ENCODE data around the gene PTPN14.

The PTPN14 gene

DNA sequence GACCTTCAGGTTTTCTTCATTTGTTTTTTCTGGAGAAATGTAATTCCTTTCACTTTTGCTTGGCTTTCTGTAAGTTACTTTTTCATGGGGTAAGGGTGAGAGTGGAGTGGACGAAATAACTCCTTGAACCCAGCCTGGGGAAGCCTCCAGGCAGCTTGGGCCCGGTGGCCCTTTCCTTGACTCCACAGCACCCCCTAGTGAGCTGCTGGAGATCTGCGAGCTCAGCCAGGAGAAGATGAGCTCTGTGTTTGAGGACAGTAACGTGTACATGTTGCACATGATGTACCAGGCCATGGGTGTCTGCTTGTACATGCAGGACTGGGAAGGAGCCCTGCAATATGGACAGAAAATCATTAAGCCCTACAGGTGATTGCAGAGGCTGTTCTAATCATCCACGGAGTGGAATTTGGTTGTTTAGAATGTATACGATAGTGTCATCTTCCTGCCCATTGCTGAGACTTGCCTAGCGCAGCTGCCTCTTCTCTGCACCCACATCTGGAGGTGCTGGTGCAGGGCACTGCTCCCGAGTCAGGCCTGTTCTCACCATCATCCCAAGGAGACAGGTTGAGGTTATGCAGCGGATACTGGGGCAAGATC is 219.5 kb downstream of the PTPN14 start:
- TF ChIP-seq GABPA (IDR thresholded peaks at IDR 0.05; ENCODE audit: low read depth): no peak
- TF ChIP-seq, protein P1, sequence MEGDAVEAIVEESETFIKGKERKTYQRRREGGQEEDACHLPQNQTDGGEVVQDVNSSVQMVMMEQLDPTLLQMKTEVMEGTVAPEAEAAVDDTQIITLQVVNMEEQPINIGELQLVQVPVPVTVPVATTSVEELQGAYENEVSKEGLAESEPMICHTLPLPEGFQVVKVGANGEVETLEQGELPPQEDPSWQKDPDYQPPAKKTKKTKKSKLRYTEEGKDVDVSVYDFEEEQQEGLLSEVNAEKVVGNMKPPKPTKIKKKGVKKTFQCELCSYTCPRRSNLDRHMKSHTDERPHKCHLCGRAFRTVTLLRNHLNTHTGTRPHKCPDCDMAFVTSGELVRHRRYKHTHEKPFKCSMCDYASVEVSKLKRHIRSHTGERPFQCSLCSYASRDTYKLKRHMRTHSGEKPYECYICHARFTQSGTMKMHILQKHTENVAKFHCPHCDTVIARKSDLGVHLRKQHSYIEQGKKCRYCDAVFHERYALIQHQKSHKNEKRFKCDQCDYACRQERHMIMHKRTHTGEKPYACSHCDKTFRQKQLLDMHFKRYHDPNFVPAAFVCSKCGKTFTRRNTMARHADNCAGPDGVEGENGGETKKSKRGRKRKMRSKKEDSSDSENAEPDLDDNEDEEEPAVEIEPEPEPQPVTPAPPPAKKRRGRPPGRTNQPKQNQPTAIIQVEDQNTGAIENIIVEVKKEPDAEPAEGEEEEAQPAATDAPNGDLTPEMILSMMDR (IDR thresholded peaks at IDR 0.05; ENCODE audit: insufficient read depth, low read length): peak; percentile 85
- peak; percentile 32 to 60 for DNase-seq (ENCODE audit: low read depth in 1 of 2, low spot score in 1 of 2)
- Histone ChIP-seq H3K27me3 (ENCODE audit: insufficient read depth, poor library complexity, severe bottlenecking) (no peaks in the 10 kb centered on the region), H3K4me3 (replicated peaks; ENCODE audit: insufficient read depth, low read length) (no peak overlapping the region), H3K27ac (replicated peaks) (no peak overlapping the region)

DNA sequence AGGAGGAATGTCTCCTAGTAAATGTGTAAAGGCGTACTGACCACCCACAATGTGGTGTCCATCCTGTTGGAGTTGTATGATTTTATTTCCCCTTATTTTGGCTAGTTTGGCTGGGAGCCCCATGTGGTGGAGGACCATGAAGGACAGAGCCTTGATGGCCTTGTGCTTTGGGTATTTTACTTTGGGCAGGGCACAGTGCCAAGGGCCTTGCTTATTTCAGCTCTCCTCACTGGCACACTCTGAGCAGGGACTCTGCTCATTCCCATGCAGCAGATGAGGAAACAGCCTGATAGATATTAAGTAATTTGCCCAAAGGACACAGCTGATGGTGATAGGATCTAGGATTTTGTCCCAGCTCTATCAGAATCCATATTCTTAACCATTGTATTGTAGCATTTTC is 220.2 kb downstream of the PTPN14 start:
- Histone ChIP-seq H3K27me3 (ENCODE audit: insufficient read depth, poor library complexity, severe bottlenecking) (no peaks in the 10 kb centered on the region), H3K27ac (replicated peaks) (no peak overlapping the region), H3K4me3 (replicated peaks; ENCODE audit: insufficient read depth, low read length) (no peak overlapping the region)
- TF ChIP-seq GABPA (IDR thresholded peaks at IDR 0.05; ENCODE audit: low read depth): no peak
- TF ChIP-seq, protein P2, sequence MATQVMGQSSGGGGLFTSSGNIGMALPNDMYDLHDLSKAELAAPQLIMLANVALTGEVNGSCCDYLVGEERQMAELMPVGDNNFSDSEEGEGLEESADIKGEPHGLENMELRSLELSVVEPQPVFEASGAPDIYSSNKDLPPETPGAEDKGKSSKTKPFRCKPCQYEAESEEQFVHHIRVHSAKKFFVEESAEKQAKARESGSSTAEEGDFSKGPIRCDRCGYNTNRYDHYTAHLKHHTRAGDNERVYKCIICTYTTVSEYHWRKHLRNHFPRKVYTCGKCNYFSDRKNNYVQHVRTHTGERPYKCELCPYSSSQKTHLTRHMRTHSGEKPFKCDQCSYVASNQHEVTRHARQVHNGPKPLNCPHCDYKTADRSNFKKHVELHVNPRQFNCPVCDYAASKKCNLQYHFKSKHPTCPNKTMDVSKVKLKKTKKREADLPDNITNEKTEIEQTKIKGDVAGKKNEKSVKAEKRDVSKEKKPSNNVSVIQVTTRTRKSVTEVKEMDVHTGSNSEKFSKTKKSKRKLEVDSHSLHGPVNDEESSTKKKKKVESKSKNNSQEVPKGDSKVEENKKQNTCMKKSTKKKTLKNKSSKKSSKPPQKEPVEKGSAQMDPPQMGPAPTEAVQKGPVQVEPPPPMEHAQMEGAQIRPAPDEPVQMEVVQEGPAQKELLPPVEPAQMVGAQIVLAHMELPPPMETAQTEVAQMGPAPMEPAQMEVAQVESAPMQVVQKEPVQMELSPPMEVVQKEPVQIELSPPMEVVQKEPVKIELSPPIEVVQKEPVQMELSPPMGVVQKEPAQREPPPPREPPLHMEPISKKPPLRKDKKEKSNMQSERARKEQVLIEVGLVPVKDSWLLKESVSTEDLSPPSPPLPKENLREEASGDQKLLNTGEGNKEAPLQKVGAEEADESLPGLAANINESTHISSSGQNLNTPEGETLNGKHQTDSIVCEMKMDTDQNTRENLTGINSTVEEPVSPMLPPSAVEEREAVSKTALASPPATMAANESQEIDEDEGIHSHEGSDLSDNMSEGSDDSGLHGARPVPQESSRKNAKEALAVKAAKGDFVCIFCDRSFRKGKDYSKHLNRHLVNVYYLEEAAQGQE (IDR thresholded peaks at IDR 0.05; ENCODE audit: insufficient replicate concordance, low read depth): no peak
- TF ChIP-seq, protein P1 (IDR thresholded peaks at IDR 0.05; ENCODE audit: insufficient read depth, low read length): no peak
- TF ChIP-seq SPI1 (IDR thresholded peaks at IDR 0.05; ENCODE audit: borderline replicate concordance, low read depth): no peak
- no peak for TF ChIP-seq POLR2AphosphoS5 (IDR thresholded peaks at IDR 0.05; ENCODE audit: low read depth)
- no peak for DNase-seq (ENCODE audit: low read depth in 1 of 2, low spot score in 1 of 2)

DNA sequence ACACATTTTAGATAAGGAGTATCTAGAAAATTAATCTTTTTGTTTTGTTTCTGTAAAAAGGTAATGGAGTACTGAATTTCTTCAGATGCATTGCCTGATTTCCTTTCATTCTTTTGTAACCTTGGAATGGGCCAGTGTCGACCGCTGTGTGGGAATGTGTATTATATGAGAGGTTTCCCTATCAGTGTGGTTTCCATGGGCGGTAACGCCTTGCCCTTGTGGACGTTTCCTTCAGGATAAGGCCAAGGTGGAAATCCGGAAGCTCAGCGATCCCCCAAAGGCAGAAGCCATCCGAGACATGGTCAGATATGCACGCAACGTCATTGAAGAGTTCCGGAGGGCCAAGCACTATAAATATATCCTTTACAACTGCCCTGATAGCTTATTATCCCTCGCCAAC is 220.7 kb downstream of the PTPN14 start:
- TF ChIP-seq SPI1 (IDR thresholded peaks at IDR 0.05; ENCODE audit: borderline replicate concordance, low read depth) (no peak), POLR2AphosphoS5 (IDR thresholded peaks at IDR 0.05; ENCODE audit: low read depth) (no peak), GABPA (IDR thresholded peaks at IDR 0.05; ENCODE audit: low read depth) (no peak)
- TF ChIP-seq, protein P1 (IDR thresholded peaks at IDR 0.05; ENCODE audit: insufficient read depth, low read length): no peak
- TF ChIP-seq, protein P2 (IDR thresholded peaks at IDR 0.05; ENCODE audit: insufficient replicate concordance, low read depth): no peak
- H3K27me3 ChIP-seq (ENCODE audit: insufficient read depth, poor library complexity, severe bottlenecking): no peaks in the 10 kb centered on the region
- H3K4me3 ChIP-seq (replicated peaks; ENCODE audit: insufficient read depth, low read length): no peak overlapping the region
- H3K27ac ChIP-seq (replicated peaks): no peak overlapping the region
- no peak for DNase-seq (ENCODE audit: low read depth in 1 of 2, low spot score in 1 of 2)

DNA sequence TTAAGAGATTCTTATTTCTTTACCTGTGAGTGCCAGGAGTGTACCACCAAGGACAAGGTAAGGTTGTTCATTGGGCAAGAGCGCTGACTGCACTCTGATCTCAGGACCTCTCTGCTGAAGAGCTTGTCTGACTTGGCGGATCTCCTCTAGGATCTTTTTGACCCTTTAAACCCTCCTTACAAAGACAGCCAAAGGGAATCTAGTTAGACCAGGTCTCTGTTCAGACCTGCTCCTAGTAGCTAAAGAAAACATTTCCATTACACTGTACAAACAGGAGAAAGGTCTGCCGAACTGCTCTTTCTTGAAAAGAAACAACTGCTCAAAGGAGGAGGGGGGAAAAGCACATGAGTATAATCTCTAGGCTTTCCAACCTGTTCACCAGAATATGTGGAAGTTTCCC is 221.2 kb downstream of the PTPN14 start:
- TF ChIP-seq GABPA (IDR thresholded peaks at IDR 0.05; ENCODE audit: low read depth) (no peak), POLR2AphosphoS5 (IDR thresholded peaks at IDR 0.05; ENCODE audit: low read depth) (no peak), SPI1 (IDR thresholded peaks at IDR 0.05; ENCODE audit: borderline replicate concordance, low read depth) (no peak)
- TF ChIP-seq, protein P1 (IDR thresholded peaks at IDR 0.05; ENCODE audit: insufficient read depth, low read length): no peak
- TF ChIP-seq, protein P2 (IDR thresholded peaks at IDR 0.05; ENCODE audit: insufficient replicate concordance, low read depth): no peak
- no peak overlapping the region for H3K27ac ChIP-seq (replicated peaks)
- no peak for DNase-seq (ENCODE audit: low read depth in 1 of 2, low spot score in 1 of 2)
- no peaks in the 10 kb centered on the region for H3K27me3 ChIP-seq (ENCODE audit: insufficient read depth, poor library complexity, severe bottlenecking)
- H3K4me3 ChIP-seq (replicated peaks; ENCODE audit: insufficient read depth, low read length): no peak overlapping the region
